Midbrain (tissue), 1 donor: ENCODE measurements around the gene GAS7.

ENCODE experiments used
- DNase-seq: peaks from one replicate; lab custom pipeline; 2025; lab: John Stamatoyannopoulos, UW

Gene GAS7

DNA sequence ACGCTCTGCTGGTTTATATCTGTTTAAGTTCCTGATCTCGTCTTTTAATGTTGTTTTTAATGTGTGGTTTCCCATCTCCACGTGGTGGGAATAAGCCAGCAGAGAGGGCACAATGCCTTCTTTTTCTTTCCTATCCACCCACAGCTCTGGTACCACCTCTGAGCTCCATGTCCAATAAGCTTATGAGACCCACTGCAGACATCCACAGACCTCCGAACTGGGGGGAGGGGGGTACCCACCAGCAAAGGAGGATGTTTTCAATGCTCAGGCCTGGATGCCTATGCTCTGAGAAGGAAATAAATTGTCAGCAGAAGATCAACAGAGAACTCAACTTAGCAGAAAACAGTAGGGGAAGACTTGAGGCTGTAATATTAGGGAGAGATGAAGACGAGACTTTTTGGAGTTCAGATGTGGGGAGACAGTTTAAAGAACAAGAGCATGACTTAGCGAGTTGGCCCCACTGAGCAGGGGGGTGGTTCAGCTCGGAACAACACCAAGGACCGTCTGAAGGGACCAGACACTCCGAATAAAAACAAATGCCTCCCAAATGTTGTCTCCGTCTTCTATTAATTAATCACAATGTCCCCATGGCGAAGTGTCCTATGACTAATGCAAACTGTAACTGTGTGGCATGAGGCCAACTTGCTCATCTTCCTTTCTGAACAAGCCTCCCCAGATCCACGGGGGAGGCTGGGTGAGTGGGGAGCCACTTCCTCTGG, 62.7 kb downstream of the GAS7 start:
- DNase-seq, result no peak

DNA sequence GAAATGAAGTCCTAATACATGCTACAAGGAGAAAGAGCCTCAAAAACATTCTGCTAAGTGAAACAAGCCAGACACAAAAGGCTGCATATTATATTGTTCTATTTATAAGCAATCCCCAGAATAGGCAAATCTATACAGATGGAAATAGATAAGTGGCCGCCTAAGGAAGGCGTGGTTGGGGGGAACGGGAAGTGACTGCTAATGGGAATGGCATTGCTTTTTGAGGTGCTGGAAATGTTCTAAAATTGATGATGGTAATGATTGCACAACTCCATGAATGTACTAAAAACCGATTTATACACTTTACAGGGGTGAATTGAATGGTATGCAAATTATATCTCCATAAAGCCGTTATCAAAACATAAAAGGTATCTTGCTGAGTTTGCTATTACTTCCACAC, 67.7 kb downstream of the GAS7 start:
- no peak for DNase-seq

DNA sequence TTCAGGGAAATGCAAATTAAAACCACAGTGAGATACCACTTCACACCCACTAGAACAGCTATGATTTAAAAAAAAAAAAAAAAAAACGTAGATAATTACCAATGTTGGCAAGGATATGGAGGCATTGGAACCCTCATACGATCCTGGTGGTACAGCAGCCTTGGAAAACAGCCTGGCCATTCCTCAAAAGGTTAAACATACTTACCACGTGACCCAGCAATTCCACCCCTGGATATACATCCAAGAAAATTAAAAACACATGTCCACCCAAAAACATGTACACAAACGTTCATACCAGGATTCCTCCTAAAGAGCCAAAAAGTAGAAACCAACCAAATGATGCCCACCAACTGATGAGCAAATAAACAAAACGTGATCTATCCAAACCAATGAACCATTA, 68.1 kb downstream of the GAS7 start:
- DNase-seq, result no peak

DNA sequence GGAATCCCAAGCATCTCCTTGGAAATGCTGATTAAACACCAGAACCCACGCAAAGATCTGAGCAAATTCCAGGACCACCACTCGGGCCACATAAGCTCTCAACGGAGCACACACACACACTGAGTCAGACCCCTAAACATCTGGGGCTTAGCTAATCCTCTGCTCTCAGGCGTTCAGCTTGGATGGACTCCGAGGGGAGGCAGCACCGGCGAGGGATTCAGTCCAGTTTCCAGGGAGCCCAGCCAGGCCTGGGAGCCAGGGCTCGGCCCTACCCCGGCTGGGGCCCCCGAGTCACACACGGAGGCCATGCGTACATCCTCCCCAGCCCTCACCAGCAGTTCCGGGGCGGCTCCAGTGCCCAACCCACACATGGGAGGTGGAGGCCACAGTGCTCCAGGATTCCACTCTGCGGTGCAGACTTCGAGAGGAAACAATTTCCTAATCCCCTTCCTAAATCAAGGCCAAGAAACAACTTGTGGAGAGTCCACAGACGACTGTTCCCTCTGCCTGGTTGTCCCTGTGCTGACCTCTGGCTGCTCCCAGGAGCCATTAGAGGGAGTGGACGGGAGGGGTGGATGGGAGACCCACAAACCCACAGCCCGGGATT, 70.5 kb downstream of the GAS7 start:
- DNase-seq, result peak; percentile 46

DNA sequence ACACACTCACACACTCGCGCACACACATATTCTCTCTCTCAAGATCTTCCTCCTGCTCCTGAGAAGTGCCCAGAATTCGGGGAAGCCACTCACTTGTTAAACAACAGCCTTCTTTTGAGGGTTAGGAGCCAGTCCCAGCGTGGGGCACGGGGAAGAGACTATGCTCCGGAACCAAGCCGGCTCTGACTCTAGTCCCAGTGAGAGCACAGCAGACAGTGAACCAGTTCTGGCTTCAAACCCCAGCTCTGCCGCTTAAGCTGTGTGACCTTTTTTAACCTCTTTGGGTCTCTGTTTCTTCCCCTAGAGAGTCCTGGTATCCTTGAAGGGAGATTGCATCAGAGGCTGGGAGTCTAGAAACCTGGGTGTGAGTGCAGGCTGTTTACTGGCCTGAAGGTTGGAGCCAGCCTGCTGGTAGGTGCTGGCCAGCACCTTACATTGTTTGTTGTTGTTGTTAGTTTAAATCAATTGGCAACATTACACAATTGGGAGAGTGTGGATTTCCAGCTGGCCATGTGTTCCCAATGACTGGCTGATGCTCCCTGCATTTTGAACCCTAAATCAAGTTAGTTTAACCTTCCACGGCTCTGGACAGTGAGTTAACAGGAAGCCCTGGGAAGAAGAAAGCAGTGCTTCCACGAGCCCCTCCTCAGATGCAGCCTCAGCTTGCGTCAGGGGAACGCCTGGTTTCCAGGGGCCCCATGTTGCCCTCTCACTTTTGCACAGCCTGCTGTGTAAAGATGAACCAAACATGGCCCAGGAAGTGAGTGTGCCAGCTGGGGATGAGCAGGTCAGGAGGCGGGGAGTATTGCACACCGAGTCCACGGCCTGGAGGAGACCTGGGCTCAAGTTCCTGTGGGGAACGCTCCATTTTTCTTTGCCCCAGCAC, 71.5 kb downstream of the GAS7 start:
- DNase-seq, result no peak

DNA sequence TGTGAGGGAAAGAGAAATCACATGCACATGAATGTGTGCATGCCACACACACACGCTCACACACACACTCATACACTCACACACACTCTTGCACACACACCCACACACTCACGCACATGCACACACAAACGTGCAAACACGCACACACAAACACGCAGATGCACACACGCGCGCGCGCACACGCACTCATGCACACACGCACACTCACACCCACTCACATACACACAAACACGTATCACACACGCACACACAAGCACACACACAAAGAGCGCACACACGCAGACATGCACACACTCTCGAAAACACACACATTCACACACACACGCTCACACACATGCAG, 72.2 kb downstream of the GAS7 start:
- DNase-seq, result no peak

DNA sequence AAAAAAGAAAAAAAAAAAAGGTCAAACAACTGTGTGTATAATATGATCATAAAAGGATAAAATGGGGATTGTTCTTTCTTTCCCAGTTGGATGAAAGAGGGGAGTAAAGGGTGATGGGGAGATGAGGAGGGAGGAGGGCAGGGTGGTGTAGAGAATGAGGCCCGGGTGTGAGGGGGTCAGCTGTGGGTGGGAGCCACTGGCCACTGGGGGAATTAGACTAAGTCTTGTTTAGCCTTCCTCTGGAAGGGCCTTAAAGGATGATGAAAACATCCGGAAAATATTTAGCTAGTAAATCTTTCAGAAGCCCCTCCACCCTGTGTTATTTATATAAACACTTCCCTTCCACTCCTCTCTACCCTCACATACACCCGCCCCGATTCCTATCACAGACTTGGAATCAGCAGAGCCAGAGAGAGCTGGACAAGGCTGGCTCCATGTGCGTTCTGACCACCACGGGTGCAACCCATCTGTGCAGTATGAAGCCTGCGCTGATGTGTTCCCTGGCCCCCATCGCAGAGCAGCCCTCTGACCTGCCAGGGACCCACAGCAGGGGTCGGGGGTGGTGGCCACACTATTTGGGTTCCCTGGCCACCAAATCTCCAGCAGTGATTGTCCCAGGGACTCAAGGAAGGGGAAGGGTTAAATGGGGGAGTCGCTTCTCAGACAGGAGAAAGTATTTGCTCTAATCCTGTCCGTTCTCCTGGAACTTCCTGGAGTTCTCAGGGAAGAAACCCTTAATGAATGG, 72.7 kb downstream of the GAS7 start:
- DNase-seq, result no peak

DNA sequence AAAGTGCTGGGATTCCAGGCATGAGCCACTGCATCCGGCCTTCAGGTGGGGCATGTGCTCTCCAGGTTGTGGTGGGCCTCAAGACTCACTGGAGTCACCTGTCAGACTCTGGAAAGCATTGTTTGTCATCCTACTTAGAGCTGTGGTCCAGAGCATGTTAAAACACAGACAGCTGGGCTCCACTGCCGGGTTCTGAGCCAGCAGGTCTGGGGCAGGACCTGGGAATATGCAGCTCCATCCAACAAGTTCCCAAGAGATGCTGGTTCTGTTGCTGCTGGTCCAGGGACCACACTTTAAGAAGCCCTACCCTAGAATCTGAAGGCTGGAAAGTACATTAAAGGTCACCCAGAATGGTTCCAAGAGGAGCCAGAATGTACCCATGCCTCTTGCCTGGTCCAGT, 75.3 kb downstream of the GAS7 start:
- no peak for DNase-seq

DNA sequence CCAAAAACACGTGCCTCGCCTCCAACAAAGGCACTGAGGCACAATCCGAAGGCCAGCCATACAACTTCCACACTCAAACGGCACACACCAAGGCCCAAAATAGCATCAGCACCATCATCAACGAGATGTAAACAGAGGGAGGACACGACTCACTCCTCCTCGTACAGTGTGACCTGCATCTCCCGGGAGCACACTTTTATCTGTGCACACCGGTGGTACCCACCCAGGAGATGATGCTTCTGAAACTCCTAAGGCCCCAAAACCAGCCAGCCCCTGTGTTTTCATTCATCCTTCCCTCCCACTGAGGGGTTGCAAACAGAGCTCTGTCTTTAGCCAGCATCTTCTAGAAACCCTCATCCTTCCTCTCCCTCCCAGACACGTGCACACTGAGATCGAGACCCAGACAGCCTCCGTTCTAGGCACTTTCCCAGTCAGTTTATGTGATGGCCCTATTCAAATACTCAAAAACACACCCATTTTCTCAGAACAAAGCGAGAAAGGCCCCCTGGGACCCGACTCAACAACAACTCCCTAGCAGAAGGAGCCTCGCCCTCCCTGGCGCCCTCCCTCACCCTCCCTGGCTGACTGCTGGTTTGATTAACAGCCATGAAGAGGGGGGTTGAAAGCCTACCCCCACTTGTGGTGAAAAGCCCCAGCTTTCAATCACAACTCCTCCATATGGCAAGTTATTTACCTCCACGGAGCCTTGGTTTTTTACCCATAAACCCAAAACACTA, 76.3 kb downstream of the GAS7 start:
- no peak for DNase-seq

DNA sequence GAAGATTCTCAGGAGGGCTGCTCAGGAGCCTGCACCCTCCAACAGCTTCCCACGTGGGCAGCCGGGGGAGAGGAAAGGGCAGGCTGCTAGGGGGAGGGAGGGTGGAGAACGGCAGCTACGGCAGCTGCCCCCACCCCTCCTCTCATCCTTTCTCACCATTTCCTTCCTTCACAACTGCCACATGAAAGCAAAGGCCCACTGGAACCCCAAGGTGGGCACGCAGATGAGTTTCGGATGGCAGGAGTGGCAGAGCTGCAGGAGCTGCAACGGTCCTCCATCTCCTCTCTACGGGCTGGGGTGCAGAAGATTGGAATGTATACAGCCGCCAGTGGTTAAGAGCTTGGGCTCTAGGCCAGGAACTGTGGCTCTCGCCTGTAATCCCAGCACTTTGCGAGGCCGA, 77.7 kb downstream of the GAS7 start:
- no peak for DNase-seq

DNA sequence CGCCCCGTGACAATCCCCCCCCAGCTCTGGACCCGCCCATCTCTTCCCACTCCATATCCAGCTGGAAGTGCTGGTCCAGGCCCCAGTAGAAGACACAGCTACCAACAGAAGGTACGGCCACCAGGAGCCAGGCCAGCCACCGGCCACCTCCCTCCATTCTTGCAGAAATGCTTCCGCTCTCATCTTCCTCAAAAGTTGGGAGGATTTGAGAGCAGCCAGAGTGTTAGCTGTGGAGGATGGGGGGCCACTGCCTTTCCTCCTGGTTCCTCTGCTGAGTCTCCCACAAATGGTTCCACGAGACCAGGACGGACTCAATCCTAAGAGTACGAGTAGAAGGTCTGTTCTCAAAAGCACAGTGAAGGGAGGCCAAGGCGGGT, 78.3 kb downstream of the GAS7 start:
- DNase-seq, result no peak

DNA sequence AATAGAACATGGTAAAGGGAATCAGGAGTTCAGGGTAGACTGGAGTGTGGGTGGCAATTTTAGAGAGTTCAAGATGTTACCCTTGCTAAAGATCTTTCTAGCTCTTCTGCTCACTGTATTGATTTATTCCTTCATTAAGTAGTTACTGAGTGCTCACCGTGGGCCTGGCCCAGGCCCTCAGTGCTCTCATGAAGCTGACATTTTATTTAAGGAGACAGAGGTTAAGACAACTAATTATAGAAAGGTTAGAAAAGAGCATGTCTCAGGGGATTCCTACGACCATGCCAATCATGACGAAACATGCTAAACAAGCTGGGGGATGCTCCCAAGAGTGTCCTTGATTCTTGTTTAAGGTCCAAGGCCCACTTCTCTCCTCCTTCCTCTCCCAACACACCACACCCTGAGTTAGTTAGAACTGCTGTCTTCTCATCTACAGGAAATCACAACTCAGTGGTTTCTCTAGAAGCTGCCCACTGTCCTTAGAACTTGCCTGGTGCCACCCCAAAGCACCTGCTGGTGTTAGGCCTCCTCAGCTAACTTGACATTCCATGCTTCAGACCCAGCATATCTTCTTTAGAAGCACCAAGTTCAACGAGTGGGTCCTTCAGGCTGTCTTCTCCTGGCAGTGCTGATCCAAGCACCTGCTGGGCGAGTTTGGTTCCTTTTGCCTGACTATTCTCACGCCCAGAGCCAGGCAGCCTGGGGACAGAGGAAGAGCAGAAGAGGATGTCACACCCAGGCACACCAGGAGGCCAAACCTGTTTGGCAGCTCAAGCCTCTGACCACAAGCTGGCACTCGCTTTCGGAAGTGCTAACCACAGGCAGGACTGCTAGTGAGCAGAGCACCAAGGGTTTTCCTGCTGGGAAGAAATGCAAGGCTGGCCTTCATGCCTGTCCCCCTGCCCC, 79.0 kb downstream of the GAS7 start:
- no peak for DNase-seq

DNA sequence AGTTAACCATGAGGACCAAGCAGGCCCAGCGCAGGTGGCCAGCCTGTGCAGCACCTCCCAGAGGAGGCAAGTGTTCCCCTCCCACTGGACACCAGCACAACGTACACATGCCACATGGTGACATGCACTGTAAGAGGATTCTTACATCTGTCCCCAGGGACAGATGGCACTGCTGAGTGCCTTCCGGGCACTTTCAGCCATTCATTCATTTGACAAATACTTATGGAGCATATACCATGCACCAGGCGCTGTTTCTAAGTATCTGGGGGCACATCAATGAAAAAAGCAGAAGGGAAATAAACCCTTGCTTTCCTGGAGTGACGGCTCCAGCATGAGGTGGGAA, 79.6 kb downstream of the GAS7 start:
- DNase-seq, result no peak

DNA sequence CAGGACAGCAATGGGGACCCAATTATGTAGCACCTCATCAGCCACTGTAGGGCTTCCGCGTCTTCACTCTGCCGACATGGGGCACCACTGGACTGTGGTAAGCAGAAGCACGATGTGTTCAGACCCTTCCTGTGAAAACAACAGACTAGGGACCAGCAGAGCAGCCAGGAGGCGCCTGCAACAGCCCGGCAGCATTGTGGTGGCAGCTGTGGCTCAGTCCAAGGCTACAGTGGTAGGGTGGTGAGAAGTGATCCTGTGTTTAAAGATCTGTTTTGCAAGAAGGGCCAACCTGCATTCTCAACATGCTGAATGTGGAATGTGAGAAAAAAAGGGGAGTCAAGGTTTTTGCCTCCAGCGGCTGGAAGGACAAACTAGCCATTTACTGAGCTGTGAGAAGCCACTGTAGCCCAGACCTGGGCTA, 80.8 kb downstream of the GAS7 start:
- DNase-seq, result peak; percentile 53

DNA sequence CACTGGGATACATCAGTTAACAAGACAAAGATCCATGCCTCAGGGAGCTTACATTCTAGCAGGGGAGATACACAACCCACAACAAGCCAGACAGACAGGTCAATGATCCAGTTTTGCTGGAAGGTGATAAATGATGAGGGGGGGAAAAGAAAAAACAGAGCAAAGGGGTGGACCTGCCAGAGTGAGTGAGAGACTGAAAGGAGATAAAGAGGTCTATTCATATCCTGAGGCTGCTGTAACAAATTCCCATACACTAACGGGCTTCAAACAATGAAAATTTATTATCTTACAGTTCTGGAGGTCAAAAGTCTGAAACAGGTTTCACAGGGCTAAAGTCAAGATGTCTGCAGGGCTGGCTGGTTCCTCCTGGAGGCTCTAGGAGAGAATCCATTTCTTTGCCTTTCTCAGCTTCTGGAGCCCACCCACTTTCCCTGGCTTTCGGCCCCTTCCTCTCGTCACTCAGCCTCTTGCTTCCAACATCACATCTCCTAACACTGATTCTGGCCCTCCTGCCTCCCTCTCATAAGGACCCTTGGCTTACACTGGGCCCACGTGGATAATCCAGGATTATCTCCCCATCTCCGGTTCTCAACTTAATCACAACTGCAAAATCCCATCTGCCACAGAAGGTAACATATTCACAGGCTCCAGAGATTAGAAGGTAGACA, 81.5 kb downstream of the GAS7 start:
- DNase-seq, result no peak

DNA sequence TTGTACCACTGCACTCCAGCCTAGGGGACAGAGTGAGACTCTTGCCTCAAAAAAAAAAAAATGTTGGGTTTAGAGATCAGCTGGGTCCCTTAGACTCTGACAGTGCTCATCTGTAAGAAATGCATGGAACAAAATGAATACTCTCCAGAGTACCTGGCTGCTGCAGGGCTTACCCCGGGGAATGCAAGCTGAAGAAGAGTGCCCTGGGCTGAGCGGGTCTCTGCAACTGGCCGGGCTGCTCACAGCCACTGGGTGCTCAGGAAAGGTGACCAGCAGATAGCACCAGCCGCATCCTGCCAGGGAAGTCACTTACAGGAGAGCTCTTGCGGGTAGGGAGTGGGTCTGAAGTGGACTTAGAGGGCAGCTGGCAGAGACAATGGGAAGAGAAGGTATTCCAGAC, 82.1 kb downstream of the GAS7 start:
- no peak for DNase-seq

DNA sequence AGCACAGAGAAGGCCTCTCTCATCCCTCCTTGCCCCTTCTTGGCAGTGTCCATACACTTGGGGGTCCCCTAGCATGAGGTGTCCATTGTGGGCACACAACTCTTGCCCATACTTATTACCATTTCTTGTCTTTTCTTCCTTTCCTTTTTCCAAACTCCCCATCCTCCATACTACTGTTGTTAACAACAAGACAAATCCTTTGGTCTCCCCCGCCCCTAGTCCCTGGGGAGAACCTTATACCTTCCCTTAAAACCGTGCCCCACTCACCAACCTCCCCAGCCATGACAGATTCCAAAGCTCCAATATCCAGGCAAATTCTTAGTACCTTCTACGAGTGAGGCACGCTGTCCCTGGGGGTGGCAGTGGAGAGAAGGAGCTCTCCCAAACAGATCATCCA, 82.9 kb downstream of the GAS7 start:
- DNase-seq, result no peak

DNA sequence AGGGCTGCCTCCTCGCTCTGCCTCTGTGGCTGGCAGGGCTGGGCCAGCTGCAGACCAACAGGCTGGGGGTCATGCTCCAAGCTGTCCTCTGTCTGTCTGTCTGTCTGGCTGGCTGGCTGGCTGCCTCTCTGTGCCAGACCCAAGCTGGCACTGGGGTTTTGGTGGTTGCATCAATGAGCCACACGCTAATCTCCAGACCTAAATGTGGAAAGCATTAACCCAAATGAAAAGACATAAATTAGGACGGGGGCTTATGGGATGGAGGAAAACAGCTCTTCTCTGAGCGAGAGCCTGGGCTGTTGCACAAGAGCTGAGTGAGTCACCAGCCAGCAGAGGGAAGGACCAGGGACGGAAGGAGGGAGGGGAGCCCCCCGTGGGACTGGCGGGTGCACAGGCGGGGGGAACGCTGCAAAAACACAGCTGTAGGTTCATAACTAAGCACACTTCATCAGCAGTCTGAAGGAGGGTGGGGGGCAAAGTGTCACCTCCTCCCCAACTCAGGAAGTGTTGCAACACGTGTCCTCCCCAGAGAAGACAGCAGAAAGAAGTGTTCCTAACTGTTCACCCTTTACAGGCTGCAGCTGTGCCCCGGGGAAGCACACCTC, 83.4 kb downstream of the GAS7 start:
- DNase-seq, result peak; percentile 59

DNA sequence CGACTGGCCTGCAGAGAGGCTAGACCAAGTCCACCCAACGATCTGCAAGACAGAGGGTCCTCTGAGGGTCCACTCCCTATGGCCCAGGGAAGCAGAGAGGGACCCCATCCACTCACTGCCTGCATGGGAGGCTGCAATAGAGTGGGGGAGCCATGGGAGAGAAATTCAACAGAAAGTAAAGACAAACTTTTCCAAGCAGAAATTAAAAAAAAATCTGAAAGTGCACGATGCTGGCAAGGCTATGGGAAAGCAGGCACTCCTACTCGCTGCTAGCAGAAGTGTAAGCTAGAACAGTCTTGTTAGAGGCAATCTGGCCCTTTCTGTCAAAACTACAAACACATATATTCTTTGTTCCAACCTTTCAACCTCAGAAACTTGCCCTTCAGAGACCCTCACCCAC, 85.4 kb downstream of the GAS7 start:
- no peak for DNase-seq

DNA sequence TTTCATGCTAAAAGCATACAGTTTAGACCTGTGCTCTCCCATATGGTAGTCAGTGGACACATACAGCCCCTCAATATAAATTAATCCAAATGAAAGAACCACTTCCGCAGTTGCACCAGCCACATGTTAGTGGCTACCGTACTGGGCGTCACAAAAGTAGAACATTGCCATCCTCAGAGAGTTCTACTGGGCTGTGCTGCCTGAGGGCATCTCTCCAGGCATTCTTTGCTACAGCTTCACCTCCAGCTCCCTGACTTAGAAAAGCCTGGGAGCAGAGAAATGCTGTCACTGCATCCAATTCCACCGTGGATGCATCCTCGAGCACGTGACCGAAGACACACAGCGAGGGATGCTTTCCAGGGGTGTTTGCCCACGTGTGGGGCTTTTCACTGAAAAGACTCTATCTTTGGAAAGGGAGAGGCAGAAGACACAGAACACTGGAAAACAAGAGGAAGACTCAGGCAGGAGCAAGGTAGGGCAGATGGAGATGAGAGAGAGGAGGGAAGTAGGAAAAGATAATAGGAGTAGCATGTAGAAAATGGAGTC, 86.4 kb downstream of the GAS7 start:
- DNase-seq, result no peak
